ENCODE measurements around the gene GHRHR.

Gene GHRHR

GRCh38 chr7:30933124-30933974 is 30.4 kb upstream of the GHRHR start:
- H3K14ac ChIP-seq (ENCODE audit: low read length), result no peak overlapping the region
- H3K4me3 ChIP-seq (ENCODE audit: low read length in 2 of 2), result no peak overlapping the region
- H2BK5ac ChIP-seq (ENCODE audit: low read length), result peak overlapping the region; percentile 43
- no peaks in the 10 kb centered on the region for H3K9me3 ChIP-seq (replicated peaks in 1 of 2; ENCODE audit: control insufficient read depth in 2 of 2, insufficient read depth in 1 of 2, low read depth in 1 of 2, low read length in 2 of 2)
- H3K27ac ChIP-seq (replicated peaks; ENCODE audit: low read length), result no peak overlapping the region
- H3K18ac ChIP-seq (ENCODE audit: low read length), result peak overlapping the region; percentile 67
- no peak overlapping the region for H3K4ac ChIP-seq (ENCODE audit: low read length)
- no peaks in the 10 kb centered on the region for H3K79me1 ChIP-seq (ENCODE audit: low read depth, low read length)
- H2BK15ac ChIP-seq (ENCODE audit: low read length), result peak overlapping the region; percentile 38
- no peak overlapping the region for H3K9ac ChIP-seq (ENCODE audit: low read depth, low read length, poor library complexity)
- peaks cover 0 to 11% of the 10 kb centered on the region in 2 donors for H3K4me1 ChIP-seq (ENCODE audit: control insufficient read depth in 2 of 2, insufficient read depth in 1 of 2, low read depth in 1 of 2, low read length in 2 of 2)
- DNase-seq (ENCODE audit: low spot score), result no peak
- H3K36me3 ChIP-seq (replicated peaks in 1 of 2; ENCODE audit: control insufficient read depth in 2 of 2, insufficient read depth in 2 of 2, low read length in 2 of 2), result no peaks in the 10 kb centered on the region
- H2BK120ac ChIP-seq (ENCODE audit: low read depth, low read length), result no peak overlapping the region
- peak overlapping the region; percentile 69 for H2AK5ac ChIP-seq (ENCODE audit: low read depth, low read length)
- WGBS, 2 donors (ENCODE audit: extremely low coverage in 2 of 2, insufficient read length in 2 of 2, insufficient replicate concordance in 1 of 2), result no CpG with 5 or more reads among the region's 26 CpGs
- peak overlapping the region; percentile 70 for H4K8ac ChIP-seq (ENCODE audit: low read depth, low read length)
- H2BK12ac ChIP-seq (ENCODE audit: low read length), result no peak overlapping the region
- no peak overlapping the region for H3K23ac ChIP-seq (ENCODE audit: low read depth, low read length, poor library complexity)
- peak overlapping the region; percentile 37 for H2AFZ ChIP-seq (ENCODE audit: low read length)
- H3K27me3 ChIP-seq (ENCODE audit: control insufficient read depth in 3 of 3, insufficient read depth in 3 of 3, low read depth in 1 of 3, low read length in 3 of 3), result peaks cover 0 to 14% (median 0%) of the 10 kb centered on the region in 3 experiments
- no peak overlapping the region for H3K4me2 ChIP-seq (ENCODE audit: insufficient read depth, low read length, poor library complexity, severe bottlenecking)
- H4K91ac ChIP-seq (ENCODE audit: low read depth, low read length, poor library complexity), result peak overlapping the region; percentile 82

GRCh38 chr7:30934225-30934624 is 29.5 kb upstream of the GHRHR start:
- no peak overlapping the region for H2BK120ac ChIP-seq (ENCODE audit: low read depth, low read length)
- no peak overlapping the region for H2AFZ ChIP-seq (ENCODE audit: low read length)
- no peak overlapping the region for H2BK12ac ChIP-seq (ENCODE audit: low read length)
- no peaks in the 10 kb centered on the region for H3K9me3 ChIP-seq (replicated peaks in 1 of 2; ENCODE audit: control insufficient read depth in 2 of 2, insufficient read depth in 1 of 2, low read depth in 1 of 2, low read length in 2 of 2)
- H3K23ac ChIP-seq (ENCODE audit: low read depth, low read length, poor library complexity), result no peak overlapping the region
- H3K9ac ChIP-seq (ENCODE audit: low read depth, low read length, poor library complexity), result no peak overlapping the region
- no peak overlapping the region for H2AK5ac ChIP-seq (ENCODE audit: low read depth, low read length)
- no peaks in the 10 kb centered on the region for H3K36me3 ChIP-seq (replicated peaks in 1 of 2; ENCODE audit: control insufficient read depth in 2 of 2, insufficient read depth in 2 of 2, low read length in 2 of 2)
- H4K8ac ChIP-seq (ENCODE audit: low read depth, low read length), result no peak overlapping the region
- no peak overlapping the region for H2BK5ac ChIP-seq (ENCODE audit: low read length)
- H3K27me3 ChIP-seq (ENCODE audit: control insufficient read depth in 3 of 3, insufficient read depth in 3 of 3, low read depth in 1 of 3, low read length in 3 of 3), result peaks cover 0 to 14% (median 0%) of the 10 kb centered on the region in 3 experiments
- H2BK15ac ChIP-seq (ENCODE audit: low read length), result peak overlapping the region; percentile 6
- peaks cover 0 to 11% of the 10 kb centered on the region in 2 donors for H3K4me1 ChIP-seq (ENCODE audit: control insufficient read depth in 2 of 2, insufficient read depth in 1 of 2, low read depth in 1 of 2, low read length in 2 of 2)
- no peak overlapping the region for H3K4me3 ChIP-seq (ENCODE audit: low read length in 2 of 2)
- WGBS, 2 donors (ENCODE audit: extremely low coverage in 2 of 2, insufficient read length in 2 of 2, insufficient replicate concordance in 1 of 2), result no CpG with 5 or more reads among the region's 5 CpGs
- no peaks in the 10 kb centered on the region for H3K79me1 ChIP-seq (ENCODE audit: low read depth, low read length)
- no peak overlapping the region for H3K4me2 ChIP-seq (ENCODE audit: insufficient read depth, low read length, poor library complexity, severe bottlenecking)
- no peak overlapping the region for H3K4ac ChIP-seq (ENCODE audit: low read length)
- no peak overlapping the region for H4K91ac ChIP-seq (ENCODE audit: low read depth, low read length, poor library complexity)
- H3K18ac ChIP-seq (ENCODE audit: low read length), result peak overlapping the region; percentile 41
- H3K27ac ChIP-seq (replicated peaks; ENCODE audit: low read length), result no peak overlapping the region
- no peak overlapping the region for H3K14ac ChIP-seq (ENCODE audit: low read length)
- no peak for DNase-seq (ENCODE audit: low spot score)

- no peak overlapping the region for H4K91ac ChIP-seq (ENCODE audit: low read depth, low read length, poor library complexity)
- no peak for DNase-seq (ENCODE audit: low spot score)
- H3K4ac ChIP-seq (ENCODE audit: low read length), result no peak overlapping the region
- no peak overlapping the region for H3K9ac ChIP-seq (ENCODE audit: low read depth, low read length, poor library complexity)
- H3K9me3 ChIP-seq (replicated peaks in 1 of 2; ENCODE audit: control insufficient read depth in 2 of 2, insufficient read depth in 1 of 2, low read depth in 1 of 2, low read length in 2 of 2), result no peaks in the 10 kb centered on the region
- H2AK5ac ChIP-seq (ENCODE audit: low read depth, low read length), result no peak overlapping the region
- H3K4me1 ChIP-seq (ENCODE audit: control insufficient read depth in 2 of 2, insufficient read depth in 1 of 2, low read depth in 1 of 2, low read length in 2 of 2), result peaks cover 0 to 11% of the 10 kb centered on the region in 2 donors
- no peak overlapping the region for H2BK12ac ChIP-seq (ENCODE audit: low read length)
- H3K27me3 ChIP-seq (ENCODE audit: control insufficient read depth in 3 of 3, insufficient read depth in 3 of 3, low read depth in 1 of 3, low read length in 3 of 3), result peaks cover 0 to 11% (median 0%) of the 10 kb centered on the region in 3 experiments
- H3K14ac ChIP-seq (ENCODE audit: low read length), result no peak overlapping the region
- no peak overlapping the region for H4K8ac ChIP-seq (ENCODE audit: low read depth, low read length)
- no CpG with 5 or more reads among the region's 6 CpGs for WGBS, 2 donors (ENCODE audit: extremely low coverage in 2 of 2, insufficient read length in 2 of 2, insufficient replicate concordance in 1 of 2)
- no peak overlapping the region for H2BK120ac ChIP-seq (ENCODE audit: low read depth, low read length)
- H3K79me1 ChIP-seq (ENCODE audit: low read depth, low read length), result no peaks in the 10 kb centered on the region
- peak overlapping the region; percentile 46 for H3K18ac ChIP-seq (ENCODE audit: low read length)
- no peak overlapping the region for H3K4me3 ChIP-seq (ENCODE audit: low read length in 2 of 2)
- H3K4me2 ChIP-seq (ENCODE audit: insufficient read depth, low read length, poor library complexity, severe bottlenecking), result no peak overlapping the region
- no peak overlapping the region for H3K27ac ChIP-seq (replicated peaks; ENCODE audit: low read length)
- no peak overlapping the region for H2AFZ ChIP-seq (ENCODE audit: low read length)
- H2BK5ac ChIP-seq (ENCODE audit: low read length), result no peak overlapping the region
- no peak overlapping the region for H3K23ac ChIP-seq (ENCODE audit: low read depth, low read length, poor library complexity)
- H3K36me3 ChIP-seq (replicated peaks in 1 of 2; ENCODE audit: control insufficient read depth in 2 of 2, insufficient read depth in 2 of 2, low read length in 2 of 2), result no peaks in the 10 kb centered on the region
- no peak overlapping the region for H2BK15ac ChIP-seq (ENCODE audit: low read length)
Observed at GRCh38 chr7:30934732-30935568, 28.8 kb upstream of the GHRHR start.

GRCh38 chr7:30935569-30935877 is 28.2 kb upstream of the GHRHR start:
- no peak overlapping the region for H3K23ac ChIP-seq (ENCODE audit: low read depth, low read length, poor library complexity)
- H3K14ac ChIP-seq (ENCODE audit: low read length), result no peak overlapping the region
- H3K4ac ChIP-seq (ENCODE audit: low read length), result no peak overlapping the region
- H3K27me3 ChIP-seq (ENCODE audit: control insufficient read depth in 3 of 3, insufficient read depth in 3 of 3, low read depth in 1 of 3, low read length in 3 of 3), result peaks cover 0 to 11% (median 0%) of the 10 kb centered on the region in 3 experiments
- no peaks in the 10 kb centered on the region for H3K36me3 ChIP-seq (replicated peaks in 1 of 2; ENCODE audit: control insufficient read depth in 2 of 2, insufficient read depth in 2 of 2, low read length in 2 of 2)
- DNase-seq (ENCODE audit: low spot score), result no peak
- H3K9ac ChIP-seq (ENCODE audit: low read depth, low read length, poor library complexity), result no peak overlapping the region
- H3K18ac ChIP-seq (ENCODE audit: low read length), result peak overlapping the region; percentile 46
- H4K91ac ChIP-seq (ENCODE audit: low read depth, low read length, poor library complexity), result no peak overlapping the region
- no peak overlapping the region for H2BK120ac ChIP-seq (ENCODE audit: low read depth, low read length)
- no peak overlapping the region for H2AK5ac ChIP-seq (ENCODE audit: low read depth, low read length)
- H3K9me3 ChIP-seq (replicated peaks in 1 of 2; ENCODE audit: control insufficient read depth in 2 of 2, insufficient read depth in 1 of 2, low read depth in 1 of 2, low read length in 2 of 2), result no peaks in the 10 kb centered on the region
- H2BK15ac ChIP-seq (ENCODE audit: low read length), result no peak overlapping the region
- no CpG with 5 or more reads among the region's 3 CpGs for WGBS, 2 donors (ENCODE audit: extremely low coverage in 2 of 2, insufficient read length in 2 of 2, insufficient replicate concordance in 1 of 2)
- H3K27ac ChIP-seq (replicated peaks; ENCODE audit: low read length), result no peak overlapping the region
- H3K4me3 ChIP-seq (ENCODE audit: low read length in 2 of 2), result no peak overlapping the region
- no peaks in the 10 kb centered on the region for H3K79me1 ChIP-seq (ENCODE audit: low read depth, low read length)
- peaks cover 0 to 11% of the 10 kb centered on the region in 2 donors for H3K4me1 ChIP-seq (ENCODE audit: control insufficient read depth in 2 of 2, insufficient read depth in 1 of 2, low read depth in 1 of 2, low read length in 2 of 2)
- H2BK12ac ChIP-seq (ENCODE audit: low read length), result no peak overlapping the region
- no peak overlapping the region for H2BK5ac ChIP-seq (ENCODE audit: low read length)
- no peak overlapping the region for H3K4me2 ChIP-seq (ENCODE audit: insufficient read depth, low read length, poor library complexity, severe bottlenecking)
- H2AFZ ChIP-seq (ENCODE audit: low read length), result no peak overlapping the region
- no peak overlapping the region for H4K8ac ChIP-seq (ENCODE audit: low read depth, low read length)

All from neuronal stem cell (in vitro differentiated cells).